22Rv1 (cell line): ENCODE measurements around the gene PHOX2A.

Experiments
- H3K27ac ChIP-seq: fragments of 450-650 bp; 2 replicates; pipeline ENCODE4 v1.5.1; 2017
- ZFX ChIP-seq: fragments of 450-650 bp; IDR thresholded peaks from 2 replicates; pipeline ENCODE4 v1.6.1; 2017; ENCODE audit warnings: antibody characterized with exemption, borderline replicate concordance
- TF ChIP-seq, protein P1 (sequence below): fragments of 450-650 bp; IDR thresholded peaks from 2 replicates; pipeline ENCODE4 v1.5.1; 2017; ENCODE audit warnings: mild to moderate bottlenecking

PHOX2A gene

DNA sequence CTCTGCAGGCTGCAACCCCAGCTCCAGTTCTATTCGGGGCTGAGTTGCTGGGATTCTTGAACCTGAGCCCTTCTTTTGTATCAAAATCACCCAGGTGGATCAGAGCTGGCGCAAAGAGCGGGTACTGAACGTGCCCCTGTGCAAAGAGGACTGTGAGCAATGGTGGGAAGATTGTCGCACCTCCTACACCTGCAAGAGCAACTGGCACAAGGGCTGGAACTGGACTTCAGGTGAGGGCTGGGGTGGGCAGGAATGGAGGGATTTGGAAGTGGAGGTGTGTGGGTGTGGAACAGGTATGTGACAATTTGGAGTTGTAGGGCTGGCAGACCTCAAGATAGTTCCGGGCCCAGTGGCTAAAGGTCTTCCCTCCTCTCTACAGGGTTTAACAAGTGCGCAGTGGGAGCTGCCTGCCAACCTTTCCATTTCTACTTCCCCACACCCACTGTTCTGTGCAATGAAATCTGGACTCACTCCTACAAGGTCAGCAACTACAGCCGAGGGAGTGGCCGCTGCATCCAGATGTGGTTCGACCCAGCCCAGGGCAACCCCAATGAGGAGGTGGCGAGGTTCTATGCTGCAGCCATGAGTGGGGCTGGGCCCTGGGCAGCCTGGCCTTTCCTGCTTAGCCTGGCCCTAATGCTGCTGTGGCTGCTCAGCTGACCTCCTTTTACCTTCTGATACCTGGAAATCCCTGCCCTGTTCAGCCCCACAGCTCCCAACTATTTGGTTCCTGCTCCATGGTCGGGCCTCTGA, 48.3 kb downstream of the PHOX2A start:
- TF ChIP-seq, protein P1, sequence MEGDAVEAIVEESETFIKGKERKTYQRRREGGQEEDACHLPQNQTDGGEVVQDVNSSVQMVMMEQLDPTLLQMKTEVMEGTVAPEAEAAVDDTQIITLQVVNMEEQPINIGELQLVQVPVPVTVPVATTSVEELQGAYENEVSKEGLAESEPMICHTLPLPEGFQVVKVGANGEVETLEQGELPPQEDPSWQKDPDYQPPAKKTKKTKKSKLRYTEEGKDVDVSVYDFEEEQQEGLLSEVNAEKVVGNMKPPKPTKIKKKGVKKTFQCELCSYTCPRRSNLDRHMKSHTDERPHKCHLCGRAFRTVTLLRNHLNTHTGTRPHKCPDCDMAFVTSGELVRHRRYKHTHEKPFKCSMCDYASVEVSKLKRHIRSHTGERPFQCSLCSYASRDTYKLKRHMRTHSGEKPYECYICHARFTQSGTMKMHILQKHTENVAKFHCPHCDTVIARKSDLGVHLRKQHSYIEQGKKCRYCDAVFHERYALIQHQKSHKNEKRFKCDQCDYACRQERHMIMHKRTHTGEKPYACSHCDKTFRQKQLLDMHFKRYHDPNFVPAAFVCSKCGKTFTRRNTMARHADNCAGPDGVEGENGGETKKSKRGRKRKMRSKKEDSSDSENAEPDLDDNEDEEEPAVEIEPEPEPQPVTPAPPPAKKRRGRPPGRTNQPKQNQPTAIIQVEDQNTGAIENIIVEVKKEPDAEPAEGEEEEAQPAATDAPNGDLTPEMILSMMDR: no peak
- TF ChIP-seq ZFX: no peak
- no peak overlapping the region for H3K27ac ChIP-seq

DNA sequence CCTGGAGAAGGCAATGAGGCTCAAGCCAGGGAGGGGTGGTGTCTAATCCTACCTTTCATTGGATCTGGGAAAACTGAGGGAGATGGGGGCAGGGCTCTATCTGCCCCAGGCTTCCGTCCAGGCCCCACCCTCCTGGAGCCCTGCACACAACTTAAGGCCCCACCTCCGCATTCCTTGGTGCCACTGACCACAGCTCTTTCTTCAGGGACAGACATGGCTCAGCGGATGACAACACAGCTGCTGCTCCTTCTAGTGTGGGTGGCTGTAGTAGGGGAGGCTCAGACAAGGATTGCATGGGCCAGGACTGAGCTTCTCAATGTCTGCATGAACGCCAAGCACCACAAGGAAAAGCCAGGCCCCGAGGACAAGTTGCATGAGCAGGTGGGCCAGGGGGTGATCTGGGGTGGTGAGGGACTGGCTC, 52.0 kb downstream of the PHOX2A start, which contains the start of gene FOLR1:
Gene FOLR1 (plus strand): TSS at position 180 of the 421 bp plus-strand sequence. CDS start 34 bp downstream, at position 214.
- no peak for TF ChIP-seq ZFX
- TF ChIP-seq, protein P1: no peak
- H3K27ac ChIP-seq: no peak within 1 kb of the TSS

DNA sequence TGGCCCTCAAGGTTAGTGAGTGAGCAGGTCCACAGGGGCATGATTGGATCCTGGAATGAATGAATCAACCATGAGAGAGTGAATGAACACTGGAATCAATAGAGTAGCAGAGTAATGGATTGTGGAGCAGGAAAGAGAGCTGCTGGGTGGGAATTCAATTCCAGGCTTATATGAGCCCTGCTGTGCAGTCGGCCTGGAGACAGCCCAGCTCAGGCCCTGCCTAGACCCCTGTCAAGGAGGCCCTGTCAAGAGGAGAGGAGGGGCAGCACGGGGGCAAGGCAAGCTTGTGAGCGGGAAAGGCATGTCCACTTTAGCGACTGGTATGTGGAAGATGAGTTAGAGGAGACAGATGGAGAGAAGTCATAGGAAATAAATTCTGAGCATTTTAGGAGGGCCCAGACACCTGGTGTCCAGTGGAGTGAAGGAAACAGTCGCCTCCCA, 53.3 kb downstream of the PHOX2A start:
- TF ChIP-seq ZFX: no peak
- TF ChIP-seq, protein P1: no peak
- no peak overlapping the region for H3K27ac ChIP-seq

DNA sequence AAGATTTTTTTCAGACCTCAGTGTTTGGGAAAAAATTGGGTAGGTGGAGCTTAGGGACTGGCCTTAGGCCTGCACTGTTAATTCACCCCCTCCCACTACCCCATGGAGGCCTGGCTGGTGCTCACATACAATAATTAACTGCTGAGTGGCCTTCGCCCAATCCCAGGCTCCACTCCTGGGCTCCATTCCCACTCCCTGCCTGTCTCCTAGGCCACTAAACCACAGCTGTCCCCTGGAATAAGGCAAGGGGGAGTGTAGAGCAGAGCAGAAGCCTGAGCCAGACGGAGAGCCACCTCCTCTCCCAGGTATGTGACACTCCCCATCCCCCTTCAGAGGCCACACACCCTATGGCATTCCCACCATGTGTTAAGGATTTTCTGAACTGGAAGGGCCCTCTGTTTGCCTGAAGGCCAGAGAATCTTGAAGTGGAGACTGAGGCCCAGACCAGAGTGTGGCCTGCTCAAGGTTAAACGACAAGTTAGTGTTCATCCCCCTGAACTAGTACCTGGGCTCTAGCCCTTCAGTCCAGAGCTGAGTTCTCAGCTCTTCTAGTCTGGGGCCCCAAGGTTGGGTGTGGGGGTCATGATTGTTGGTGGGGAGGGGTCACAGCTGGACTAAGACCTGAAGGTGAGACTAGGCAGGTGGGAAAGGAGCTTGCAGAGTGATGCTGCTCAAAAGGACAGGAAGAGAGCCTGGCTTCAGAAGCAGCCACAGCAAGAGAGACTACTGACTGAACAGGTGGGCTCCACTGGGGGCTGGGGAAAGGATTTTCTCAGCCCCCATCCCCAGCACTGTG, 54.3 kb downstream of the PHOX2A start:
- TF ChIP-seq ZFX: no peak
- TF ChIP-seq, protein P1: no peak
- no peak overlapping the region for H3K27ac ChIP-seq
